ENCODE data around the gene SYNDIG1.

SYNDIG1 gene

DNA sequence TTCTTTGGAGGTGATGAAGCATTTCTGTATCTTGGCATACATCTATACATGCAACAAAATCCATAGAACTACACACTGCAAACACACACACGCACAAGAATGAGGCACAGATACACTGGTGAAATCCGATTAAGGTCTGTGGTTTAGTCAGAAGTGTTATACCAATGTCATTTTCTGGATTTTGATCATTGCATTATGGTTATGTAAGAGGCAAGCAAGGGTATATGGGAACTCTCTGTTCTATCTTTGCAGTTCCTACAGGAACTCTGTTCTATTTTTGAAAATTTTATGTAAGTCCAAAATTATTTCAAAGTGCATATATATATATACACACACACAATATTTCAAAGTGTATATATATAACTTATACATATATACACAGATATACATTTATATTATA, 101.7 kb downstream of the SYNDIG1 start:
- Histone ChIP-seq H3K9me3 (ENCODE audit: severe bottlenecking) (no peaks in the 10 kb centered on the region), H3K4me1 (ENCODE audit: insufficient read depth, poor library complexity, severe bottlenecking) (no peaks in the 10 kb centered on the region), H3K27me3 (ENCODE audit: insufficient read depth, poor library complexity, severe bottlenecking) (no peaks in the 10 kb centered on the region), H3K27ac (ENCODE audit: poor library complexity, severe bottlenecking) (no peak overlapping the region), H3K4me3 (ENCODE audit: severe bottlenecking) (no peak overlapping the region), H3K36me3 (ENCODE audit: low read depth) (no peaks in the 10 kb centered on the region)
- no peak for ATAC-seq (ENCODE audit: low read depth)
- TF ChIP-seq, protein P1, sequence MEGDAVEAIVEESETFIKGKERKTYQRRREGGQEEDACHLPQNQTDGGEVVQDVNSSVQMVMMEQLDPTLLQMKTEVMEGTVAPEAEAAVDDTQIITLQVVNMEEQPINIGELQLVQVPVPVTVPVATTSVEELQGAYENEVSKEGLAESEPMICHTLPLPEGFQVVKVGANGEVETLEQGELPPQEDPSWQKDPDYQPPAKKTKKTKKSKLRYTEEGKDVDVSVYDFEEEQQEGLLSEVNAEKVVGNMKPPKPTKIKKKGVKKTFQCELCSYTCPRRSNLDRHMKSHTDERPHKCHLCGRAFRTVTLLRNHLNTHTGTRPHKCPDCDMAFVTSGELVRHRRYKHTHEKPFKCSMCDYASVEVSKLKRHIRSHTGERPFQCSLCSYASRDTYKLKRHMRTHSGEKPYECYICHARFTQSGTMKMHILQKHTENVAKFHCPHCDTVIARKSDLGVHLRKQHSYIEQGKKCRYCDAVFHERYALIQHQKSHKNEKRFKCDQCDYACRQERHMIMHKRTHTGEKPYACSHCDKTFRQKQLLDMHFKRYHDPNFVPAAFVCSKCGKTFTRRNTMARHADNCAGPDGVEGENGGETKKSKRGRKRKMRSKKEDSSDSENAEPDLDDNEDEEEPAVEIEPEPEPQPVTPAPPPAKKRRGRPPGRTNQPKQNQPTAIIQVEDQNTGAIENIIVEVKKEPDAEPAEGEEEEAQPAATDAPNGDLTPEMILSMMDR (IDR thresholded peaks at IDR 0.05; ENCODE audit: poor library complexity, severe bottlenecking) = no peak
- DNase-seq (ENCODE audit: low spot score) = no peak

DNA sequence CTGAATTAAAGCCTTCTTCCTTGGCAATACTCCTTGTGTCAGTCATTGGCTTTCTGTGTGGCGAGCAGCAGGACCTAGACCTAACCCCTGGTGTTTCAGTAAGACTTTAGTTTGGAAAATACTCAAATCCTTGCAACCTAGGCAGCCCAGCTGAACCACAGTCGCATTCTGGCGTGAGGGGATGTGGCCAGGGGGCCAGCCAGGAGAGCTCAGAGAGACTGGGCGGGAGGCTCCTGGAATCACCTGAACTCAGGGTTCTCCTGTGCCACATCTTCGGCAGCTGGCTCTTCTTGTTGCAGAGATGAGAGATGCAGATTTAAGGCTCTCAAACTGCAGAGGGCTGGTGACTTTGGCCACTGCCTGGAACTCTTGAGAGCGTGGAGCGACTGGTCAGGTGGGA, 102.7 kb downstream of the SYNDIG1 start:
- Histone ChIP-seq H3K9me3 (ENCODE audit: severe bottlenecking) (no peaks in the 10 kb centered on the region), H3K36me3 (ENCODE audit: low read depth) (no peaks in the 10 kb centered on the region), H3K27me3 (ENCODE audit: insufficient read depth, poor library complexity, severe bottlenecking) (no peaks in the 10 kb centered on the region), H3K27ac (ENCODE audit: poor library complexity, severe bottlenecking) (no peak overlapping the region), H3K4me1 (ENCODE audit: insufficient read depth, poor library complexity, severe bottlenecking) (no peaks in the 10 kb centered on the region), H3K4me3 (ENCODE audit: severe bottlenecking) (no peak overlapping the region)
- TF ChIP-seq, protein P1 (IDR thresholded peaks at IDR 0.05; ENCODE audit: poor library complexity, severe bottlenecking) = no peak
- no peak; the same call in 2 of the 3 replicates for ATAC-seq (ENCODE audit: low read depth)
- no peak for DNase-seq (ENCODE audit: low spot score)

DNA sequence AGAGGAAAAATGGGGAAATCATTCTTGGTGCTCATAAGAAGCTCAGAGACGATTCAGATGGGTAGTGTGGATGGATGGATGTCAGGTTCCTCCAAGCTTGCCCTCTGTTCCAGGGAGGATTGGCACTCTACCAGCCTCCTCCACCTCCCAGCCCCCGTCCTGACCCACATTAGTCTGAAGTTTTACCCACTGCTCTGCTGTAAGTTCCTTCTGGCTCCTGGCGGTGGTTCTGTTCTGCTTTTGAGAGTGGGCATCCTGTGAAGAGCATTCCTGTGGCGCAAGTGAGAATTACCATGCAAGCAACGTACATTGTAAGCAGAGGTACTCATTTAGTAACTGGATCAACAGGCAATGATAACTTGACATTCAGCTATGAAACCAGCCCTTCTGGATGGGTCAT, 103.4 kb downstream of the SYNDIG1 start:
- no peaks in the 10 kb centered on the region for H3K36me3 ChIP-seq (ENCODE audit: low read depth)

DNA sequence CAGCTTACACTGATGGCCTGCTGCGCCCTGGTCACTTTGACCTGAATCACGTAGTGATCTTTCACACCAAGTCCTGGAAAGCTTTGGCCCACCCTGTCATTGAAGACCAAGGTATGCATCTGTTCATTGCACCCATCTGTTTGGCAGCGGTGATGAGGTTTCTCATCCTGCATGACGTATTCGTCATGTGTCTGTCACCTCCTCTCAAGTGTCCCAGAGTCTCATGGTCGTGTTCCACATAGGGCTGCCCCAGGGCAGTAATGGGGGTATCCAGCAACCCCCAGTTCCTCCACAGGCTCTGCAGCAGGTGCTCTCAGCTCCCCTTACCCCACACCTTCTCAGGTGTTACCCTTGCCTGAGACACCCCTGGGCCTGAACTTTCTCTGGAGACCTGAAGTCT, 104.1 kb downstream of the SYNDIG1 start:
- DNase-seq (ENCODE audit: low spot score) (no peak), ATAC-seq (ENCODE audit: low read depth) (no peak)
- Histone ChIP-seq H3K9me3 (ENCODE audit: severe bottlenecking) (no peaks in the 10 kb centered on the region), H3K4me1 (ENCODE audit: insufficient read depth, poor library complexity, severe bottlenecking) (no peaks in the 10 kb centered on the region), H3K27me3 (ENCODE audit: insufficient read depth, poor library complexity, severe bottlenecking) (no peaks in the 10 kb centered on the region), H3K4me3 (ENCODE audit: severe bottlenecking) (no peak overlapping the region), H3K27ac (ENCODE audit: poor library complexity, severe bottlenecking) (no peak overlapping the region), H3K36me3 (ENCODE audit: low read depth) (no peaks in the 10 kb centered on the region)
- TF ChIP-seq, protein P1 (IDR thresholded peaks at IDR 0.05; ENCODE audit: poor library complexity, severe bottlenecking) = no peak

More for the DNA sequence above, 103.4 kb downstream of the SYNDIG1 start:
- Histone ChIP-seq H3K9me3 (ENCODE audit: severe bottlenecking) (no peaks in the 10 kb centered on the region), H3K4me3 (ENCODE audit: severe bottlenecking) (no peak overlapping the region), H3K27ac (ENCODE audit: poor library complexity, severe bottlenecking) (no peak overlapping the region), H3K4me1 (ENCODE audit: insufficient read depth, poor library complexity, severe bottlenecking) (no peaks in the 10 kb centered on the region), H3K27me3 (ENCODE audit: insufficient read depth, poor library complexity, severe bottlenecking) (no peaks in the 10 kb centered on the region)
- ATAC-seq (ENCODE audit: low read depth) = no peak; the same call in 2 of the 3 replicates
- no peak for DNase-seq (ENCODE audit: low spot score)
- TF ChIP-seq, protein P1 (IDR thresholded peaks at IDR 0.05; ENCODE audit: poor library complexity, severe bottlenecking) = no peak

DNA sequence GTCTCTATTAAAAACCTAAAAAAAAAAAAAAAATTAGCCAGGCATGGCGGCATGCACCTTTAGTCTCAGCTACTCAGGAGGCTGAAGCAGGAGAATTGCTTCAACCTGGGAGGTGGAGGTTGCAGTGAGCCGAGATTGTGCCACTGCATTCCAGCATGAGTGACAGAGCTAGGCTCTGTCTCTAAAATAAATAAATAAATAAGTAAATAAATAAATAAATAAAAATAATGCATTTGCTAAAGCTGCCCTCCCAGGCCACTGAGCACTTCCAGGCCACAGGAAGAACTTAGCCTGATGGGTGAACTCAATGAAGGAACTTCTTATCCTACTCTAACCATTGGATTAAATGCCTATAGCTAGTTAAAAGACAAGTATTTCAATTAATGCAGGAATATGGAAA, 104.9 kb downstream of the SYNDIG1 start:
- TF ChIP-seq, protein P1 (IDR thresholded peaks at IDR 0.05; ENCODE audit: poor library complexity, severe bottlenecking) = no peak
- ATAC-seq (ENCODE audit: low read depth) = no peak
- H3K27me3 ChIP-seq (ENCODE audit: insufficient read depth, poor library complexity, severe bottlenecking) = no peaks in the 10 kb centered on the region
- no peak overlapping the region for H3K4me3 ChIP-seq (ENCODE audit: severe bottlenecking)
- H3K4me1 ChIP-seq (ENCODE audit: insufficient read depth, poor library complexity, severe bottlenecking) = no peaks in the 10 kb centered on the region
- H3K9me3 ChIP-seq (ENCODE audit: severe bottlenecking) = no peaks in the 10 kb centered on the region
- no peaks in the 10 kb centered on the region for H3K36me3 ChIP-seq (ENCODE audit: low read depth)
- H3K27ac ChIP-seq (ENCODE audit: poor library complexity, severe bottlenecking) = no peak overlapping the region
- DNase-seq (ENCODE audit: low spot score) = no peak

All from RWPE2 (cell line).